EH (cell line): Measurements from ENCODE around the gene TRAPPC13.
"Not testable (repeated sequence)": the region's sequence is repeated elsewhere in the genome, so short reads cannot be mapped to it uniquely, and the experiment has no call there.

ENCODE experiments used
- DNase-seq: peaks from one replicate; pipeline ENCODE4 v3.0.0-alpha.2; 2015; ENCODE audit warnings: low read depth

The TRAPPC13 gene, protein sequence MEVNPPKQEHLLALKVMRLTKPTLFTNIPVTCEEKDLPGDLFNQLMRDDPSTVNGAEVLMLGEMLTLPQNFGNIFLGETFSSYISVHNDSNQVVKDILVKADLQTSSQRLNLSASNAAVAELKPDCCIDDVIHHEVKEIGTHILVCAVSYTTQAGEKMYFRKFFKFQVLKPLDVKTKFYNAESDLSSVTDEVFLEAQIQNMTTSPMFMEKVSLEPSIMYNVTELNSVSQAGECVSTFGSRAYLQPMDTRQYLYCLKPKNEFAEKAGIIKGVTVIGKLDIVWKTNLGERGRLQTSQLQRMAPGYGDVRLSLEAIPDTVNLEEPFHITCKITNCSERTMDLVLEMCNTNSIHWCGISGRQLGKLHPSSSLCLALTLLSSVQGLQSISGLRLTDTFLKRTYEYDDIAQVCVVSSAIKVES

GRCh38 chr5:65624571-65625555 is at the start of gene TRAPPC13, which contains the start of gene SHLD3:
TSS of gene TRAPPC13 (plus strand) at chr5:65625027. CDS start at chr5:65625061, 34 bp downstream.
TSS of gene SHLD3 (plus strand) at chr5:65625027. CDS start at chr5:65629588, 4,561 bp downstream.
- peak; percentile 91 for DNase-seq

- peak; percentile 14 for DNase-seq
Measured at GRCh38 chr5:65577141-65577540, 47.7 kb upstream of the TRAPPC13 start.

- DNase-seq = no peak
Measured at GRCh38 chr5:65588694-65589093, 36.1 kb upstream of the TRAPPC13 start.

DNA sequence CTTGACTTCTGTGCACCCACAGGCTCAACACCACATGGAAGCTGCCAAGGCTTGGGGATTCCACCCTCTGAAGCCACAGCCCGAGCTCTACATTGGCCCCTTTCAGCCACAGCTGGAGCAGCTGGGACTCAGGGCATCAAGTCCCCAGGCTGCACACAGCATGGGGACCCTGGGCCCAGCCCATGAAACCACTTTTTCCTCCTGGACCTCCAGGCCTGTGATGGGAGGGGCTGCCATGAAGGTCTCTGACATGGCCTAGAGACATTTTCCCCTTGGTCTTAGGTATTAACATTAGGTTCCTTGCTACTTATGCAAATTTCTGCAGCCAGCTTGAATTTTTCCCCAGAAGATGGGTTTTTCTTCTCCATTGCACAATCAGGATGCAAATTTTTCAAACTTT is 23.1 kb upstream of the TRAPPC13 start:
- not testable (repeated sequence) for DNase-seq

DNA sequence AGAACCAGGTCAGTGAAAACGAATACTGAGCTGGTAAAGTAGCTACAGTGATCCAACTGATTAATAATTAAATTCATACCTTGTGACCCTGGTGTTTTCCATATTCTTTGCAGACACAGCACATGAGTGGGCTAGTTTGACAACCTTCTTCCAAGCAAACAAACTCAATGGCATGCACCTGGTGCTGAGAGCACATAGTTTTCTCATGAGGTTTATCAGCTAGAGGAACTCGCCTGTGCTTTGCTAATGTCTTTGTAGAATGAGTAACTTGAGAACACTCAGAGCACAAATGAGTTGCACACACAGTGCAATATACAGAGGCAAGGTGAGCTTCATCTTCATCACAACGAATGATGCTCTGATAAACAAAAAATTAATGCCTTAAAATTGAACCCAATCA is 13.3 kb upstream of the TRAPPC13 start:
- no peak for DNase-seq

DNA sequence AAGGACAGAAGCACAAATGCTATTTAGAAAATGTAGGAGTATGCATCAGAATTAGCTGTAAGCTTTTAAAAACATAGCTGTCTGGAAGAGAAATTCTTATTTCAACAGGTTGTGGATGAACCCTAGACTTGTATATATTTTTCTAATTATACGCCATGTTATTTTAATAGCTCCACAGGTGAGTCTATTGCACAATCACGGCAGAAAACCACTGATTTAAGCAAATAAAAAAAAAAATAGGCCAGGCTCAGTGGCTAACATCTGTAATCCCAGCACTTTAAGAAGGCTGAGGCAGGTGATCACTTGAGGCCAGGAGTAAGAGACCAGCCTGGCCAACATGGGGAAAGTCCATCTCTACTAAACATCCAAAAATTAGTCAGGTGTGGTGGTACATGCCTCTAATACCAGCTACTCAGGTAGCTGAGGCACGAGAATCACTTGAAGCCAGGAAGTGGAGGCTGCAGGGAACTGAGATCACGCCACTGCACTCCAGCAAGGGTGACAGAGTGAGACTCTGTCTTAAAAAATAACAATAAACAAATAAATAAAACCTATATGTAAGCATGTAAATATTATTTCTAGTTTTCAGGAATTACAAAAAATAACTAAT is 12.4 kb upstream of the TRAPPC13 start:
- no peak for DNase-seq

GRCh38 chr5:65620021-65620420 is 4.8 kb upstream of the TRAPPC13 start:
- DNase-seq = peak; percentile 3

DNA sequence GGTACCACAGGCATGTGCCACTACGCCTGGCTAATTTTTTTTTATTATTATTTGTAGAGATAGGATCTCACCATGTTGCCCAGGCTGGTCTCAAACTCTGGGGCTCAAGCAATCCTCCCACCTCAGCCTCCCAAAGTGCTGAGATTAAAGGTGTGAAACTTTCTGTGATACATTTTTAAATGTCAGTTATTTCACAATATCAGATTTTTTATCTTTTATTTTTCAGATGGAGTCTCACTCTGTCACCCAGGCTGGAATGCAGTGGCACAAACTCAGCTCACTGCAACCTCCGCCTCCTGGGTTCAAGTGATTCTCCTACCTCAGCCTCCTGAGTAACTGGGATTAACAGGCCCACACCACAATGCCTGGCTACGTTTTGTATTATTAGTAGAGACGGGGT is 2.9 kb upstream of the TRAPPC13 start:
- DNase-seq = not testable (repeated sequence)

- peak; percentile 3 for DNase-seq
Measured at GRCh38 chr5:65623482-65623881, 1.3 kb upstream of the TRAPPC13 start.

- peak; percentile 95 for DNase-seq
Measured at GRCh38 chr5:65624025-65624570, 729 bp upstream of the TRAPPC13 start, which contains the start of gene TRIM23. TSS of gene TRIM23 (minus strand) at chr5:65624333. CDS start at chr5:65624274, 59 bp downstream.

DNA sequence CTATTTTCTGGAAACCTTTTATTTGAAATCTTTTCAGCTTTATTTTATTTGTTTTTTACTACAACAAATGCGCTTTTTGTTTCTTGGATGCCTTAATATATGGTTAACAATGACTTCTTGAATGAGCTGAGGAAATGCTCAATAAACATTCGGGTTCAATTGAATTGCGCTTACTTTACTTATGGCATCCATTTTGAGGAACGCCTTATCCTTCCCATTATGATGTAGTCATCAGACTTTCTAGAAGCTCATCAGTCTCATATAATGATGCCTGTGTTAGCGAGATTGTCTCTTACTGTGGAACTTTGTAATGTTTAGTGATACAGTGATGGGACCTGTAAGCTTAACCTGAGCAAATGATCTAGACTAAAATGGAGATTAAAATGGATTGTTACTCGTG is 916 bp downstream of the TRAPPC13 start:
- DNase-seq = peak; percentile 1

- no peak for DNase-seq
Measured at GRCh38 chr5:65630981-65631380, 6.2 kb downstream of the TRAPPC13 start.

DNA sequence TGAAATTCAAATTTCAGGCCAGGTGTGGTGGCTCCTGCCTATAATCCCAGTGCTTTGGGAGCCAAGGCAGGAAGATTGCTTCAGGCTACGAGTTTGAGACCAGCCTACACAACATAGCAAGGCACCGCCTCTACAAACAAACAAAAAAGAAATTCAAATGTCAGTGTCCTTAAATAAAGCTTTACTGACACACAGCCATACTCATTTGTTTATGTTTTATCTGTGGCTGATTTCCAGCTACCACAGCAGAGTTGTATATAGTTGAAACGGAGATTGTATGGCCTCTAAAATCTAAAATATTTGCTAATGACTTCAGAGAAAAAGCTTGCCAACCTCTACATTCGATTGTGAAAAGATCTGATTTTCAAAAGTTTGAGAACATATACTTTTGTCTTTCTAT is 15.4 kb downstream of the TRAPPC13 start:
- no peak for DNase-seq

- no peak for DNase-seq
Measured at GRCh38 chr5:65646938-65647337, 22.1 kb downstream of the TRAPPC13 start.

- no peak for DNase-seq
Measured at GRCh38 chr5:65647941-65648340, 23.1 kb downstream of the TRAPPC13 start.

- no peak for DNase-seq
Measured at GRCh38 chr5:65651144-65651543, 26.3 kb downstream of the TRAPPC13 start.

GRCh38 chr5:65654713-65655112 is 29.9 kb downstream of the TRAPPC13 start:
- no peak for DNase-seq

- peak; percentile 44 for DNase-seq
Measured at GRCh38 chr5:65663804-65664521, 39.1 kb downstream of the TRAPPC13 start.

DNA sequence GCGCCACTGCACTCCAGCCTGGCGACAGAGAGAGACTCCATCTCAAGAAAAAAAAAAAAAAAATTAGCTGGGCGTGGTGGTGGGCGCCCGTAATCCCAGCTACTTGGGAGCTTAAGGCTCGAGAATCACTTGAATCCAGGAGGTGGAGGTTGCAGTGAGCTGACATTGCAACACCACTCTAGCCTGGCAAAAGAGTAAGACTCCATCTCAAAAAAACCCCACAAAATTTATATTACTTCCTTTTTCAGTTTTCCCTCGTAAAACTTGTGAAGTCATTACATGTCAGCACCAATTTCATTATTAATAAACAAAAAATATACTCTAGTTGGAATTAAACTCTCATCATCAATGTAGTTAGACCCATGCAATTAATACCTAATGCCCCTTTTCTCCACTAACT is 43.9 kb downstream of the TRAPPC13 start:
- no peak for DNase-seq

GRCh38 chr5:65672796-65673195 is 48.0 kb downstream of the TRAPPC13 start:
- DNase-seq = peak; percentile 76

- peak; percentile 17 for DNase-seq
Measured at GRCh38 chr5:65674749-65675148, 49.9 kb downstream of the TRAPPC13 start.
